Nephron progenitor cell (in vitro differentiated cells): ENCODE results near the gene ZNF689.

Experiments used
- DNase-seq: peaks from one replicate; pipeline ENCODE4 v3.0.0; 2021
- H3K27ac Mint-ChIP-seq: 2 replicates; pipeline ENCODE4 v1.8.0; 2021; ENCODE audit warnings: mild to moderate bottlenecking, moderate library complexity, mixed read lengths
- H3K27me3 Mint-ChIP-seq: 2 replicates; pipeline ENCODE4 v1.8.0; 2021; ENCODE audit warnings: mild to moderate bottlenecking, low read depth, mixed read lengths; ENCODE audit not compliant: poor library complexity
- H3K36me3 Mint-ChIP-seq: 2 replicates; pipeline ENCODE4 v1.8.0; 2021; ENCODE audit warnings: low read depth, mixed read lengths
- H3K4me1 Mint-ChIP-seq: 2 replicates; pipeline ENCODE4 v1.8.0; 2021; ENCODE audit warnings: mixed read lengths
- H3K4me3 Mint-ChIP-seq: 2 replicates; pipeline ENCODE4 v1.8.0; 2021; ENCODE audit warnings: mild to moderate bottlenecking, moderate library complexity, mixed read lengths
- H3K9me3 Mint-ChIP-seq: 2 replicates; pipeline ENCODE4 v1.8.0; 2021; ENCODE audit warnings: mild to moderate bottlenecking, moderate library complexity, mixed read lengths
- TF ChIP-seq, protein P1 (sequence below): fragments of 200-600 bp; sonication (generic); IDR thresholded peaks from 2 replicates; pipeline ENCODE4 v1.5.0; 2021; ENCODE audit warnings: antibody characterized with exemption

Gene ZNF689

DNA sequence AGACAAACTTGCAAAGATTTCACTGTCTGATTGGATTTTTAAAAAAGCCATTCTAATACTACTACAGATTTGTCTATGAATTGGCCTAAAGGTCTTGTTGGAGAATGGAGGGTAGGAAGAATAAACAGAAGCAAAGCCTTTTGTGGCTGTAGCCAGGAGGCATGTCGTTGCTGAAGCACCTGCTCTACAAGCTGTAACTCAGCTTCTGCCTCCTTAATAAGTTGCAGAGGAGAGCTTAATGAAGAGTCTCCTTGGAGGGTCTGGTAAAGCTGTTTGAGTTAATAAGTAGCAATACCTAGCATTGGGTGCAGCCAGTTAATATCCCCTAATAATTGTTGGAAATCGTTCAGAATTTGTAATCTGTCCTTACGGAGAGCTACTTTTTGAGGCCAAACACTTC lies 10.0 kb upstream of the ZNF689 start:
- no peak overlapping the region for H3K4me3 Mint-ChIP-seq
- no peaks in the 10 kb centered on the region for H3K36me3 Mint-ChIP-seq
- DNase-seq: no peak
- peaks cover 36% of the 10 kb centered on the region for H3K9me3 Mint-ChIP-seq
- no peak overlapping the region for H3K27ac Mint-ChIP-seq
- peaks cover 36% of the 10 kb centered on the region for H3K27me3 Mint-ChIP-seq
- H3K4me1 Mint-ChIP-seq: peaks cover 19% of the 10 kb centered on the region
- TF ChIP-seq, protein P1, sequence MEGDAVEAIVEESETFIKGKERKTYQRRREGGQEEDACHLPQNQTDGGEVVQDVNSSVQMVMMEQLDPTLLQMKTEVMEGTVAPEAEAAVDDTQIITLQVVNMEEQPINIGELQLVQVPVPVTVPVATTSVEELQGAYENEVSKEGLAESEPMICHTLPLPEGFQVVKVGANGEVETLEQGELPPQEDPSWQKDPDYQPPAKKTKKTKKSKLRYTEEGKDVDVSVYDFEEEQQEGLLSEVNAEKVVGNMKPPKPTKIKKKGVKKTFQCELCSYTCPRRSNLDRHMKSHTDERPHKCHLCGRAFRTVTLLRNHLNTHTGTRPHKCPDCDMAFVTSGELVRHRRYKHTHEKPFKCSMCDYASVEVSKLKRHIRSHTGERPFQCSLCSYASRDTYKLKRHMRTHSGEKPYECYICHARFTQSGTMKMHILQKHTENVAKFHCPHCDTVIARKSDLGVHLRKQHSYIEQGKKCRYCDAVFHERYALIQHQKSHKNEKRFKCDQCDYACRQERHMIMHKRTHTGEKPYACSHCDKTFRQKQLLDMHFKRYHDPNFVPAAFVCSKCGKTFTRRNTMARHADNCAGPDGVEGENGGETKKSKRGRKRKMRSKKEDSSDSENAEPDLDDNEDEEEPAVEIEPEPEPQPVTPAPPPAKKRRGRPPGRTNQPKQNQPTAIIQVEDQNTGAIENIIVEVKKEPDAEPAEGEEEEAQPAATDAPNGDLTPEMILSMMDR: no peak

DNA sequence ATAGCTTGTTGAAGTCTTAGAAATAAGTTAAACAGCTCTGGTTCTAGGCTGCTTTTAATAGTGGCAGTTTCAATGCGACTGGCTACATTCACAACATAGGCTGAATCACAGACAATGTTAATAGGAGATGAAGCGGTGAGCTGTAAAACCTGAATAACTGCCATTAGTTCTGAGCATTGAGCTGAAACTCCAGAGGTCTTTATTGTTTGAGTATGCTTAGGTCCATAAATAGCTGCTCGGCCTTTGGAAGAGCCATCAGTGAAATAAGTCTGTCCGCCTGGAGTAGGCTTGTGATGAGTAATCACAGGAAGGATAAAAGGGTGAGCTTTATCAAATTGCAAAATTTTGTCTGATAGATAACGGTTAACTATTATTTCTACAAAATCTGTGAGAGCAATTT lies 9.4 kb upstream of the ZNF689 start:
- Mint-ChIP-seq H3K27ac (no peak overlapping the region), H3K9me3 (peaks cover 32% of the 10 kb centered on the region), H3K36me3 (no peaks in the 10 kb centered on the region), H3K4me3 (no peak overlapping the region), H3K4me1 (peaks cover 19% of the 10 kb centered on the region), H3K27me3 (peaks cover 40% of the 10 kb centered on the region)
- TF ChIP-seq, protein P1: no peak
- no peak for DNase-seq

DNA sequence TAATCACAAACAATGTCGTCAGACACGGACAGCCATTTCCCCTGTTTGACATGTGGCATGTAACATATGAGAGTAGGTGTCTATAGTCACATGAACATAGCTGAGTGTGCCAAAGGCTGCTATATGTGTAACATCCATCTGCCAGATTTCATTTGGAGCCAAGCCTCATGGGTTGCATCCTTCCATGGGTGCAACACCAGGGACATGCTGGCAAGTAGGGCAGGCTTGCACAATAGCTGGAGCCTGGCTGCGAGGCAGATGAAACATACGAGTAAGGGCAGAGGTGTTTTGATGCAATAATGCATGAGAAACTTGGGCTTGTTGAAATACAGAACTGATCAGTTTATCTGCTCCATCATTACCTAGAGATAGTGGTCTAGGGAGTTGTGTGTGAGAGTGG lies 9.0 kb upstream of the ZNF689 start:
- no peaks in the 10 kb centered on the region for H3K36me3 Mint-ChIP-seq
- H3K9me3 Mint-ChIP-seq: peaks cover 29% of the 10 kb centered on the region
- TF ChIP-seq, protein P1: no peak
- H3K4me3 Mint-ChIP-seq: no peak overlapping the region
- peaks cover 19% of the 10 kb centered on the region for H3K4me1 Mint-ChIP-seq
- DNase-seq: no peak
- no peak overlapping the region for H3K27ac Mint-ChIP-seq
- H3K27me3 Mint-ChIP-seq: peaks cover 44% of the 10 kb centered on the region

DNA sequence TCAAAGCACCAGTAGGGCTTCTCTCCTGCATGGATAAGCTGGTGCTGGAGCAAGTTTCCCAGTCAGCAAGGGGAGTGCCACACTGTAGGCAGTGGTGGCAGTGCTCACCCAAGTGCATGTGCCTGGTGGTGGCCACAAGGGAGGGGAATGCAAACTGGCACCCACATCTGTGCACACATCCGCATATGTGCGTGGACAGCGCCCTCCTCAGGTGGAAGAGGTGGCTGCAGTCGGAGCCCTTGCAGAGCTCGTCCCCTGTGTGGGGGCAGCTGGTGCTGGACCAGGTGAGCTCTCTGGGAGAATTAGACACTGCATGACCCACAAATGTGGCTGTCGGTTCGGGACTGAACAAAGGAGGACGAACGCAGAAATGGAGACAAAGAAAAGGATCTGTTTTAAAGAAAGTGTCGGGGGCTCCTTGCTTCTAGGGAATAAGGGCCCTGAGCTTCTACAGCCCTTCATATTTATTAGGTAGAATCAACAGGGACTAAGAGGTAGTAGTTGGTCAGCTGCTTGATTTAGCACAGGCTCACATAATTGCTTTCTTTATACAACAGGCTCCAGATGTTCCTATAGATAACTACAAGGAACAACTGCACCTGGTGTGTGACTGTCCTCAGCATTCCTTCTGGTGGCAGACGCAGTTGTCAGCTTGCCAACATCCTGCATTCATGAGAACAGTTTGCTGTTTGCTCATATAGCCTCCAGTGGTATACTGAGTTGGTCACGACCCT lies 5.3 kb upstream of the ZNF689 start:
- peak; percentile 58 for DNase-seq
- H3K9me3 Mint-ChIP-seq: peaks cover 14% of the 10 kb centered on the region
- H3K36me3 Mint-ChIP-seq: no peaks in the 10 kb centered on the region
- H3K4me3 Mint-ChIP-seq: no peak overlapping the region
- peaks cover 39% of the 10 kb centered on the region for H3K27me3 Mint-ChIP-seq
- H3K4me1 Mint-ChIP-seq: peaks cover 15% of the 10 kb centered on the region
- H3K27ac Mint-ChIP-seq: no peak overlapping the region
- TF ChIP-seq, protein P1: peak; percentile 43

DNA sequence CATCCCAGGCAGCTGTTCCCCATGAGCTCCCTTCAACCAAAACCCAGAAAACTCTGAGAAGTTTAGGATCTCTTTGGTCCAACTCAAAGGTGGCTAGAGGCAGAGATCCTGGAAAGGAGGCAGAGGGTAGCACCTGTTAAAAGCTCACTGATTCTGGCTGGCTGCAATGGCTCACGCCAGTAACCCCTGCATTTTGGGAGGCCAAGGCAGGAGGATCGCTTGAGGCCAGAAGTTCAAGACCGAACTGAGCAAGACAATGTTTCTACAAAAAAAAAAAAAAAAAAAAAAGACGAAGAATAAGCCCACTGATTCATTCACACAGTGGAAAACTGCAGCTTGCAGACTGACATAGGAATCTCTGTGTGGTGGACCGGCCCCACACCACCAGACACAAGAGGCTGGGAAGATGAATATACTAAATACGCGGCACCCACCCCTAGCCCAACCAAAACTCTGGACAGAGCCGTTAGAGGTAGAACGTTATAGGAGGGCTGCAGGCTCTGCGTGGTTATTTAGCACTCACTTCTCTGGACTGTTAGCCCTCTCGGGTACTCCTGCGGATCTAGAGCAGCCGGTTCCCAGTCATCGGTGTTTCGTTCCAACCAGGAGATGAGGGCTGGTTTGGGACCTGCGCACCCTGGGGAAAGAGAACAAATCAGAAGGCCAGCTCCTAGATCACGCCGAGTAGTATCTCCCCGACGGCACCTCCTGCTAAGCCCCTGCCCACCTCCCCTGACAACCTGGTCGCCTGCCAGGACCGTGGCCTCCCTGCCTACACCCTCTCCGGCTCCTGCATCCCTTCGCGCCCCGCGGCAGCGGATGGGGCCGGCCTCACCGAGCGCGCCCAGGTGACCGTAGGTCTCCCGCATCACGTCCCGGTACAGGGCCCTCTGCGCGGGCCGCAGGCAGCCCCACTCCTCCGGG lies 925 bp downstream of the ZNF689 start:
- DNase-seq: peak; percentile 43
- Mint-ChIP-seq H3K36me3 (peaks cover 31% of the 10 kb centered on the region), H3K27ac (peak overlapping the region; percentile 69), H3K4me3 (peak overlapping the region; percentile 88), H3K9me3 (no peaks in the 10 kb centered on the region), H3K4me1 (peaks cover 20% of the 10 kb centered on the region), H3K27me3 (peaks cover 4% of the 10 kb centered on the region)
- TF ChIP-seq, protein P1: no peak
